CMK (cell line): ENCODE measurements around the gene CMA1.
"Not testable (repeated sequence)": the region's sequence is repeated elsewhere in the genome, so short reads cannot be mapped to it uniquely, and the experiment has no call there.

Experiments used
- DNase-seq: peaks from one replicate; pipeline ENCODE4 v3.0.0-alpha.2; 2010; ENCODE audit warnings: low read depth

CMA1 gene, protein sequence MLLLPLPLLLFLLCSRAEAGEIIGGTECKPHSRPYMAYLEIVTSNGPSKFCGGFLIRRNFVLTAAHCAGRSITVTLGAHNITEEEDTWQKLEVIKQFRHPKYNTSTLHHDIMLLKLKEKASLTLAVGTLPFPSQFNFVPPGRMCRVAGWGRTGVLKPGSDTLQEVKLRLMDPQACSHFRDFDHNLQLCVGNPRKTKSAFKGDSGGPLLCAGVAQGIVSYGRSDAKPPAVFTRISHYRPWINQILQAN

DNA sequence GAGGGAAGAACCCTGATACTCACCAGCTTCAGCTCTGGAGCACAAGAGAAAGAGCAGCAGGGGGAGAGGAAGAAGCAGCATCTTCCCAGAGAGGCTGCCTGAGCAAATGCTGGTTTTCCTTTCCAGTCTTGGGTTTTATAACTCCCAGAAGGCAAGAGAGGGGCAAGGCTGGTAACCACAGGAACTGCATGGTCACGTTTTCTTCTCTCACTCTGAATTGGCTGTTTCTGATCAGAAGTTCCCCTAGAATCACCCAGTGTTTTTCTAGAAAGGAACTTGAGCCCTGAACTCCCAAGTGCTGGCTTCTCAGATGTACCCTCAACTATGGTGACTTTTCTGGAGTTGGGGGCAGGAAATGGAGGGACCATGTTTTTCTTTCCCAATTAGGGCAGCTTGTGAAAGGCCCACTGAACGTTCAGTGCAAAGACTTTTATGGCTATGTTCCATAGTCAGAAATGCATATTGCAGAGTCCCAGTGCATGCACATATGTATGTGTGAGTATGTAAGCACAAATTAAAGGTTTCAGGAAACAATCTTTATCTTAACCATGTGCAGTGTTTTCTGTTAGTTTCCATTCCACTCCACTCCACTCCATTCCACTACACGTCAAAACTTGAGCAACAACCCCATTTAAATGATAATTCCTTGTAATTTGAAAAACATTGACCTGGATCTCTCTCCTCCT, at the start of gene CMA1:
CMA1 (minus strand) TSS at position 111 of the 686 bp plus-strand sequence; CDS start at position 81, 30 bp downstream.
- DNase-seq: no peak

DNA sequence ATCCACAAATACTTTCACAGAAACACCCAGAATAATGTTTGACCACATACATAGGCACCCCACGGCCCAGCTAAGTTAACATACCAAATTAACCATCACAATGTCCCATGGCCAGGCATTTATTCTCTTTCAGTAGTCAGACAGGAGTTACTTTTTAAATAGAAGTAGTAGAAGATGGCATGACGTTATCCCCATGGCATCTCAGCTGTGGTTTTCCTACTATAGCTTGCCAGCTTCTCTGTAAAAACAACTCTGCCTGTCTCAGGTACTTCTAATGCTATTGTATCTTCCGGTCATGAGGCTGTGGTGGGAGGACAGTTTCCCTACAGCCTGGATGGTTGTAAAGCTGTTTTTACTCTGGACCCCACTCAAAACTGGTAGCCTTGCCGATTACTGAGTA, 48.7 kb upstream of the CMA1 start:
- no peak for DNase-seq

DNA sequence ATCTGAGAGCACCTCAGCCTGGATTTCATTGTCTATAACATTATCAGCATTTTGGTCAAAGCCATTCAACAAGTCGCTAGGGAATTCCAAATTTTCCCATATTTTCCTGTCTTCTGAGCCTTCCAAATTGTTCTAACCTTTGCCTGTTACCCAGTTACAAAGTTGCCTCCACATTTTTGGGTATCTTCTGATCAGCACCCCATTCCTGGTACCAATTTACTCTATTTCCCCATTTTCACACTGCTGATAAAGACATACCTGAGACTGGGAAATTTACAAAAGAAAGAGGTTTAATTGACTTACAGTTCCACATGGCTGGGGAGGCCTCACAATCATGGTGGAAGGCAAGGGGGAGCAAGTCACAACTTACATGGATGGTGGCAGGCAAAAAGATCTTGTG, 41.0 kb upstream of the CMA1 start:
- DNase-seq: not testable (repeated sequence)

DNA sequence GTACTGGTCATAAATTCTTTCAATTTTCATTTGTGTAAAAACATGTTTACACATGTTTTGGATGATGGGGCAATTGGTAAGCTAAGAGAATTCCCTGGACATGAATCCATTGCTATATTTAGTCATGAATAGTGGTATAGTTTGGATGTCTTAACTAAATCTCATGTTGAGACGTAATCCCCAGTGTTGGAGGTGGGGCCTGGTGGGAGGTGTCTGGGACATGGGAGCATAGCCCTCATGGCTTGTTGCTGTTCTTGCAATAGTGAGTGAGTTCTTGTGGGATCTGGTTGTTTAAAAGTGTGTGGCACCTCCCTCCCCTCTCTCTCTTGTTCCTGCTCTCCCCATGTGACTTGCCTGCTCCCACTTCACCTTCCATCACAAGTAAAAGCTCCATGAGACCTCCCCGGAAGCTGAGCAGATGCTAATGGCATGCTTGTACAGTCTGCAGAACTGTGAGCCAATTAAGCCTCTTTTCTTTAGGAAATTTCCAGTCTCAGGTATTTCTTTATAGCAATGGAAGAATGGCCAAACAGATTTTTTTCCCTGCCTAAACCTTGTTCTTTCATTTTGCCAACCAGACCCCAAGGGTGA, 34.4 kb upstream of the CMA1 start:
- DNase-seq: no peak

DNA sequence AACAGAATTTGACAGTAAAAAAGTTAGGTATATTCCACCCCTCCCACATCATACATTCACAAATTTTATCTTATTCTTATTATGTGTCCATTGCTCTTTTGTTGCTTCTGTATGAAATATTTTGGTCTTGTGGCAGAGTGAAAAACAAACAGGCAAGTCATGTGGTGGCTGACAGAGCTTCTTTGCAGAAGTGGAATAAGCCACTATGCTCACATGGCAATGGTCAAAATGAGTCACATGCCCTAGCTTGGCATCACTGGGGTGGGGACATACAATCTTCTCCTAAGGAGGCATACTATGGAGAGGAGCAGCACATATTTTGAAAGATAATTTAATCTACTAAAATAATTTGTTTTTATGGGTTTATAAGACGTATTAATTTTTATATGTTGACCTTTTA, 27.7 kb upstream of the CMA1 start:
- no peak for DNase-seq

DNA sequence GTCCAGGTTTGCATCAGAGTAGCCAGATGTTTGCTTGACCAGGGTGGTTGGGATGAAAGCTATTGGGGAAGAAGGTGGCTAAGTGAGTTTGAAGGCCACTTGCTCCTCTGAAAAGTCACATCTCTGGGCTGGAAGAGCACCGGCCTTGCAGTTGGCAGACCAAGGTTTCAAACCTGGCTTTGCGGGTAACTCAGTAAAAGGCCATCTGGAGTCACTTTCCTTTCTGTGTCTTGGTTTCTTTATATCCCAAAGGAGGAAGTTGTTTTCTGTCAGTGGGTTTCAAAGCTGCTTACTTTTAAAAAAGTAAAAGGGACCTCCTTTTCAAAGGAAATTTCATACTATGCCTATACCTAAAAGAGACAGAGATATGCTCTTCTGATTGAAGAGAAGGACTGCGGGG, 26.2 kb upstream of the CMA1 start:
- no peak for DNase-seq

DNA sequence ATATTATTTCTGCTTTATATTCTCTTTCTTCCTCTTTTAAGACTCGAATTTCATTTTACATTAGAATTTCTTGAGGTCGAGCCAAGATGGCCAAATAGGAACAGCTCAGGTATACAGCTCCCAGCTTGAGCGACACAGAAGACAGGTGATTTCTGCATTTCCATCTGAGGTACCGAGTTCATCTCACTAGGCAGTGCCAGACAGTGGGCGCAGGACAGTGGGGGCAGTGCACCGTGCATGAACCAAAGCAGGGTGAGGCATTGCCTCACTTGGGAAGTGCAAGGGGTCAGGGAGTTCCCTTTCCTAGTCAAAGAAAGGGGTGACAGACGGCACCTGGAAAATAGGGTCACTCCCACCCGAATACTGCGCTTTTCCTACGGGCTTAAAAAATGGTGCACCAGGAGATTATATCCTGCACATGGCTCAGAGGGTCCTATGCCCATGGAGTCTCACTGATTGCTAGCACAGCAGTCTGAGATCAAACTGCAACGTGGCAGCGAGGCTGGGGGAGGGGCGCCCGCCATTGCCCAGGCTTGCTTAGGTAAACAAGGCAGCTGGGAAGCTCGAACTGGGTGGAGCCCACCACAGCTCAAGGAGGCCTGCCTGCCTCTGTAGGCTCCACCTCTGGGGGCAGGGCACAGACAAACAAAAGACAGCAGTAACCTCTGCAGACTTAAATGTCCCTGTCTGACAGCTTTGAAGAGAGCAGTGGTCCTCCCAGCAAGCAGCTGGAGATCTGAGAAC, 18.0 kb upstream of the CMA1 start:
- not testable (repeated sequence) for DNase-seq

DNA sequence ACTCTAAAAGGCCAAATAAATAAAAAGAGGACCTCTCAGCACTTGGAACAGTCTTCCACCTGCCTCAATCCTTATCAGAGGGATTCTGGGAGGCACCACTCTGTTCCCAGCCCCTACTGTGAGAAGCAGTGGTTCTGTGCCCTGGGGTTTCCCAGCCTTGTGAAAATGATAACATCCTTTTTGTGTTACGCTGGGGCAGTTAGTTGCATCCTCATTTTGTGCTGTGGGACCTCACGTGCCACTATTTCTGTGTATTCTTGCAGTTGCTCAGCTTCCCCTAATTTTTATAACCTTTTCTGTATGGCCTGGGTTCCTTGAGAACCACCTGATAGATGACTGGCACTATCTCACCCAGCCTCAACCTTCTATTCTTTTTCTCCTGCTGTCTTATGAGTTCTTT, 10.8 kb upstream of the CMA1 start:
- no peak for DNase-seq

DNA sequence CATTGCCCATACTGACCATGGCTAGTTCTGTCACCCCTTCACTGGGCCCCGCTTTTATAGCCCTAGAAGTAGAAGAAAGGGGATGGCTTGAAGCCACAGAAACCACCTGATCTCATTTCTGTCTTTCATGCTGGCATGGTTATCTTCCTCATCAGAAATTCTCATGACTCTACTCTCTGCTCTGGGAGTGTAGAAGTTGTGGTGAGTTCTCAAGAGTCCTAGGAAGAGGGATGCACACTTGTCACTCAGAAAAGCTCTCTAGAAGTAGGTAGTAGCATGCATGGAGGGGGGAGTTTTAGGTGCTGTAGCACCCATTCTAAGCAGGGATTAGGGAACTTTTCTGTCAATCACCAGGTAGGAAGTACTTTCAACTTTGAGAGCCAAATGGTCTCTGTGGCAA, 6.1 kb upstream of the CMA1 start:
- no peak for DNase-seq

DNA sequence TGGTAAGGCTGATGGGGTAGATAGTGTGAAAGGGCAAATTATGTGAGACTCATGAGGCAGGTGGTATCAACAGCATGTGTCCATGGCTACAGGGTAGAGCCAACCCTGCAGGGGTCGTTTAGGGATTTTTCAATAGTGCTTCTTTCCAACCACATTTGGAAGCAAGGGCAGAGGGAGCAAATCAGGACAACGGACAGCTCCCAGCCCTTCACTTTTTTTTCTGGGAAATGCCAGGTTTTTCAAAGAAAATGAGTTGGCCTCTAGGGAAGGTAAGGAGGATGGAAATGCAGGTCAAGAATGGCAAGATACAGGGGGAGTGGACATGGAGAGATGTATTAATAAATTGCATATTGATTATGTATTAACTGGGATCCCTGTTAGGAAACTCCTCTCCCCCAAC, 4.9 kb upstream of the CMA1 start:
- no peak for DNase-seq

DNA sequence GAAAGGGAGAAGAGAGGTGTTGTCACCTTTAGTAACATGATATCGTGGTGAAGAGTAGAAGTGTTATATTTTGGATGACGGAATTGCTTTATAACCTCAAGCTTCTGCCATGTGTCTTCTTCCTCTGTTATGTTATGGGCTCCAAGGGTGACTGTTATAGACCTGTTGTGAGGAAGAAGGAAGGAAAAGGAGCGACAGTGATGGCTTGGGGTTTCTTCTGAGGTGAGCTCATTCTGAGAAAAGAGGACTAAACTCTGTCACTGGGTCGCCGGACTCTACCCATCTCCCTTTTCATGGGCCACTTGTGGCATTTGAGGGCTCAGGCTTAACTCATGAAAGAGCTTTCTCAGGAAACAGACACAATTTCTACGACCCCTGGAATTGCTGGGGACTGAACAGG, 1.6 kb downstream of the CMA1 start:
- no peak for DNase-seq

DNA sequence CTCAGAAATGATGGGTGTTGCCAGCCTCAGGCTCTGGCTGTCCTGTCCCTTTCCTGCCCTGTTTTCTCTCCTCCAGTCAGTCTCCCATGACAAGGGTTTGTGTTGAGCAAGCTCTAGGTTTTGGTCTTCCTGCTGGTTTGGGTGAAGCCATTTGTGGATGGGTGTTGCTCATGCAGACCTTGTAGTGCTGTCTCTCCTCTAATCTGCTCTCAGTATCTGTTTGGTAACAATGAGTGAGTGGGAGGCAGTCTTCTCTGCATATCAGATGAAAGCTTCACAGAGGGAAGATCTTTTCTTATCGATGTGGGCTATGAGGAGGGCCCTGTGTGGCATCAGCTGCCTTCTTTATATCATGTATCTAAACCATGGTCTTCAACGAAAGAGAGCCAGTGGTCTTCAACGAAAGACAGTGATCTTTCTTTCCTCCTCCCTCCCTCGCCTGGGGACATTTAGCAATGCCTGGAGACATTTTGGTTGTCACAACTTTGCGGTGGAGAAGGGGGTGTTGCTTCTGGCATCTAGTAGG, 3.6 kb downstream of the CMA1 start:
- no peak for DNase-seq

DNA sequence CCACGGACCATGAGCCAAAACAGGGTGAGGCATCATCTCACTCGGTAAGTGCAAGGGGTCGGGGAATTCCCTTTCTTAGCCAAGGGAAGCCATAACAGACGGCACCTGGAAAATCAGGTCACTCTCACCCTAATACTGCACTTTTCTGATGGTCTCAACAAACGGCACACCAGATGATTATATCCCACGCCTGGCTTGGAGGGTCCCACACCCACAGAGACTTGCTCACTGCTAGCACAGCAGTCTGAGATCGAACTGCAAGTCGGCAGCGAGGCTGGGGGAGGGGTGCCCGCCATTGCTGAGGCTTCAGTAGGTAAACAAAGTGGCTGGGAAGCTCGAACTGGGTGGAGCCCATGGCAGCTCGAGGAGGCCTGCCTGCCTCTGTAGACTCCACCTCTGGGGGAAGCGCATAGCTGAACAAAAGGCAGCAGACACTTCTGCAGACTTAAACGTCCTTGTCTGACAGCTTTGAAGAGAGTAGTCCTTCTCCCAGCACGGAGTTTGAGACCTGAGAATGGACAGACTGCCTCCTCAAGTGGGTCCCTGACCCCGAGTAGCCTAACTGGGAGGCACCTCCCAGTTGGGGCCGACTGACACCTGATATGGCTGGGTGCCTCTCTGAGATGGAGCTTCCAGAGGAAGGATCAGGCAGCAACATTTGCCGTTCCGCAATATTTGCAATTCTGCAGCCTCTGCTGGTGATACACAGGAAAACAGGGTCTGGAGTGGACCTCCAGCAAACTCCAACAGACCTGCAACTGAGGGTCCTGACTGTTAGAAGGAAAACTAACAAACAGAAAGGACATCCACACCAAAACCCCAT, 16.3 kb downstream of the CMA1 start:
- not testable (repeated sequence) for DNase-seq

DNA sequence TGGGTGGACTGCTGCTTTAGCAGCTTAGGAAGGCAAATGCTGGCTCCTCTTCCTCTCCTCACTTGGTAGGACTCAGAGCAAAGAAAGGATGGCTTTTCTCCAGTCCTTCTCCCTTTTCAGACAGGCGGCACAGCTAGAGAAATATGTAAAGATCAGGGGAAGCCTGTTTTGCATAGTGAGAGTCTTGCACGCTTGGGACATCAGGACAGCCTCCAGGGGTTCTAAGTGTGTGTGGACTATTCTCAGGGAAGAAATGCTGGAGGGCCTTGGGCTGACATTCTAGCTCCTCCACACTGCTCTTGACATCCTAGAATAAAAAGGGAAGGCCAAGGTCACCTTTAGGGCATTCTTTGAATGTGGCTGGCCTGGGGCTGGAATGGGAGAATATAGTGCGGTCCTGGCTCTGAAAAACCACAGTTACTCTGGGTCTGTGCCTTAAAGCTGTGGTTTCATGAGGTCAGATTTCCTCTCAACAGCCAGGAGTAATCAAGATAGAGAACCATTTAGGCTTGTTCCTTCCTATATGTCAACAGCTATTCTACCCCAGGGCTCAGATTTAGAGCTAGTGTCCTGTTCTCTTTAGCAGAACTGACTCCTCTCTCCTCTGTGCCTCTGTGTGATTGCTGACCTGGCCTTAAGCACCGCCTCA, 24.3 kb downstream of the CMA1 start:
- no peak for DNase-seq

DNA sequence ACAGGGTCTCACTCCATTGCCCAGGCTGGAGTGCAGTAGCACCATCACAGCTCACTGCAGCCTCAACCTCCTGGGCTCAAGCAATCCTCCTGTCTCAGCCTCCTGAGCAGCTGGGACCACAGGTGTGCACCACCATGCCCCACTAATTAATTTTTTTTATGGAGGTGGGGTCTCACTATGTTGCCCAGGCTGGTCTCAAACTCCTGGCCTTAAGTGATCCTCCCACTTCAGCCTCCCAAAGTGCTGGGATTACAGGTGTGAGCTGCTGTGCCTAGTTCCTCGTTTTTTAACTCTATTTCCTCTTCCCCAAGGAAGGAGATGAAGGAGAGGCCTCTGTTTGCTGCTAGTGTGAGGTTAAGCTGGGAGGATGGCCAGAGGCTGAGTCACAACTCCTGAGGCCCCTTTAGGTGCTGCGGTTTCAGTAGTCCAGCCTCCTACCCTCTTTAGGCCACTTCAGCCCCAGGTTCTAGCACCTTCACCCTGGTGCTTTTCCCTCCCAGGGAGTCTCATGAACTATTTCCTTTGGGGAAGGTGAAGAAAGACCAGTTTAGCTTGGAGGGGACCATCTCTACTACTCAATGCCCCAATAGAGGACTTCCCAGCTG, 25.3 kb downstream of the CMA1 start:
- not testable (repeated sequence) for DNase-seq

DNA sequence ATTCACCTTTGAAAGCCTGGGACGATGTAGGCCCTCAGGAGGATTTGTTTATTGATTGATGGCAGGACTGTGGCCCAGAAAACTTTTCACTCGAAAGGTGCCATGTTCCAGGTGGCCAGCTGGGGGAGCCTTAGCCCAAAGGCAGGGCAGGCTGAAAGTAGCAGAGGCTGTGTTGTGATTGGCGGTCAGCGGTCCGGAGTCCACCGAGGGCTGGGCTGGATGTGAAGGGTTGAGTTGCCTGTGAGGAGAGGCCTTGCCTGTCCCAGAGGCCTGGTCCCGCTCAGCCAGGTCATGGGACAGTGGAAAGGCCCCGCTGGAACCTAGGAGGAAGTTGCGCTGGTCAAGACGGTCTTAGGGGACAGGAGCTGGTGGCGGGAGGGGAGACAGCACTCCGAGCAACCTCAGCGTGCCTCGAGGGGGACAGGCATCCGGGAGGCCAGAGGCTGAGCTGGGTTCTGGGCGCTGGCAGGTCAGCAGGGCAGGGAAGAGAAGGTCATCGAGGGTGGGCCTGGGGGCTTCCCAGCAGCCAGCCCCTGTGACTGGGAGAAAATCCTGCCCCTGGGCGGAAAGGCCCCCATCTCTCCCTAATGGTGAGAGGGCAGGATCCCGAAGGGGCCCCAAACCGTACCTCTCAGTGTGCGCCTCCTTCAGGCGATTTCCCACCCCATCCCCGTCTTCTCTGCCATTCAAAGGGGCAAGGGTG, 26.3 kb downstream of the CMA1 start:
- no peak for DNase-seq

DNA sequence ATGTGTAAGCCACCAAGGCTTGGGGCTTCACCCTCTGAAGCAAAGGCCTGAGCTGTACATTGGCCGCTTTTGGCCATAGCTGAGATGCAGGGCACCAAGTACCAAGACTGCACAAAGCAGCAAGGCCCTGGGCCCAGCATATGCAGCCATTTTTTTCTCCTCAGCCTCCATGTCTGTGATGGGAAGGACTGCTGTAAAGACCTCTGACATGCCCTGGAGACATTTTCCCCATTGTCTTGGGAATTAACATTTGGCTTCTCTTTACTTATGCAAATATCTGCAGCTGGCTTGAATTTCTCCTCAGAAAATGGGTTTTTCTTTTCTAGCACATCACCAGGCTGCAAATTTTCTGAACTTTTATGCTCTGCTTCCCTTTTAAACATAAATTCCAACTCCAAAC, 28.1 kb downstream of the CMA1 start:
- DNase-seq: not testable (repeated sequence)

DNA sequence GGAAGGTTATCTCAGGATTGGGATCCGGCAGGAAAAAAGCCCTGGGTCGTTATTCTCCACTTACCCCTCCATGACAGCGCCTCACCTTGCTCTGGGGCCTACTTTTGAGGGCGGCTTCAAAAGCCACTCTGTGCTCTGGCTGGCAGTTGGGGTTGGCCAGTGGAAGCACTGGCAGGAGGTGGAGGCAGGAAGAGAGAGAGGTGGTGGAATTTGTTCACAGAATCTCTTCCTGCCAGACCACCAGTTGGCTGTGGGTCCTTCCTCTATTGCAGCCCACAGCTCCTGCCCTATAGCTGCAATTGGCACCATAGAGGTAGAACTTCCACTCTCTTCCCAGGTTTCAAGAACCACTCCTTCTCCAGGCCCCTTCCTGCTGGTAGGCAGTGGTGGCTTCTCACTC, 32.8 kb downstream of the CMA1 start:
- DNase-seq: no peak

DNA sequence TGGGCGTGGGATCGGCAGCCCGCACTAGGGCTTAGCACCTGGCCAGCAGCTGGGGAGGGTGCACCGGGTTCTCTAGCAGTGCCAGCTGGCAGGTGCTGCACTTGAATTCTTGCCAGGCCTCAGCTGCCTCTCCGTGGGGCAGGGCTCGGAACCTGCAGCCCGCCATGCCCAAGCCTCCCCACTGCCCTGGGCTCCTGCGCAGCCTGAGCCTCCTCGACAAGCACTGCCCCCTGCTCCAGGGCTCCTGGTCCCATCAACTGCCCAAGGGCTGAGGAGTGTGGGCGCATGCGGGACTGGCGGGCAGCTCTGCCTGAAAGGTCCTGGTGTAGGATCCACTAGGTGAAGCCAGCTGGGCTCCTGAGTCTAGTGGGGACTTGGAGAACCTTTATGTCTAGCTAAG, 34.9 kb downstream of the CMA1 start:
- no peak for DNase-seq

DNA sequence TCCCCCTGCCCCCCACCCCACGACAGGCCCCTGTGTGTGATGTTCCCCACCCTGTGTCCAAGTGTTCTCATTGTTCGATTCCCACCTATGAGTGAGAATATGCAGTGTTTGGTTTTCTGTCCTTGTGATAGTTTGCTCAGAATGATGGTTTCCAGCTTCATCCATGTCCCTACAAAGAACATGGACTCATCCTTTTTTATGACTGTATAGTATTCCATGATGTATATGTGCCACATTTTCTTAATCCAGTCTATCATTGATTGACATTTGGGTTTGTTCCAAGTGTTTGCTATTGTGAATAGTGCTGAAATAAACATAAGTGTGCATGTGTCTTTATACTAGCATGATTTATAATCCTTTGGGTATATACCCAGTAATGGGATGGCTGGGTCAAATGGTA, 37.6 kb downstream of the CMA1 start:
- DNase-seq: not testable (repeated sequence)
